Amniotic stem cell (primary cell): ENCODE data around the gene RPL39.
"Not testable (repeated sequence)": the region's sequence is repeated elsewhere in the genome, so short reads cannot be mapped to it uniquely, and the experiment has no call there.

Experiments
- DNase-seq: peaks from one replicate; lab custom pipeline; 2025; lab: John Stamatoyannopoulos, UW

Gene RPL39

DNA sequence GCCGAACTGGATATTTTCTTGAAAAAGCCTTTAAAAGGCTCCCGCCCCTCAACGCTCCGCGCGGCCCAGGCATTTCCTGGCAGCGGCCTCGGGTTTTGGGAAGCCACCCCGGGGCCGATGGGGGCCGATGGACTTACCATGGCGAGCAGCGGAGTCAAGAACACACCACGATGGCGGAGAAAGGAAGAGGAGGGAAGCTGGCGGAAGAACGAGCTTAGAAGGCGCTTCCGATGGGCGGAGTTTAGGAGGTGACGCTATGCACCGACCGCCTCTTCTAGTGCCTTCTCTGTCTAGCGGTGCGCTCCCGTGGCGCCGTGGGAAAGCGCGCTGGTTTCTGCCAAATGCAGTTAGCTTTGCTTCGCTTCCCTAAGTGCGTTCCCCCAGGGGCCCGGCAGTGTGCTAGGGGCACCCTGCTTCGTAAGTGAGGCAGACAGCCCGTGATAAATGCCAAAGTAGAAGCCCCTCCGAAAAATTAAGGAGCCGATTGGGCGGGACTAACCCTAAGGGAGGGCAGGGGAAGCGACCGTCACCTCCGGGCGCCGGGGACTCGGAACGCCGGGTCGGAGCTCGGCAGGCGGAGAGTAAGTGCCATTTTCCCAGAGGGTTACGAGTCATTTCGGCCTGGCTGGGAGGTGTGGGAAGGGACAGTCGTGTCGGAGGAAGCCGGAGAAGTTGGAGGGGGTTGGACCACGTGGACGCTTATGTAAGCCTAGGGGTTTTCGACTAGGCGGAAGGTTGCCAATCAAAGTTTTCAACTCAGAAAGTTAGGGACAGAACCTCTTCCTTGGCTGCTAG is at the start of gene RPL39:
RPL39 (minus strand) TSS at position 194 of the 795 bp plus-strand sequence; CDS start at position 140, 54 bp downstream.
- peak; percentile 63 for DNase-seq

DNA sequence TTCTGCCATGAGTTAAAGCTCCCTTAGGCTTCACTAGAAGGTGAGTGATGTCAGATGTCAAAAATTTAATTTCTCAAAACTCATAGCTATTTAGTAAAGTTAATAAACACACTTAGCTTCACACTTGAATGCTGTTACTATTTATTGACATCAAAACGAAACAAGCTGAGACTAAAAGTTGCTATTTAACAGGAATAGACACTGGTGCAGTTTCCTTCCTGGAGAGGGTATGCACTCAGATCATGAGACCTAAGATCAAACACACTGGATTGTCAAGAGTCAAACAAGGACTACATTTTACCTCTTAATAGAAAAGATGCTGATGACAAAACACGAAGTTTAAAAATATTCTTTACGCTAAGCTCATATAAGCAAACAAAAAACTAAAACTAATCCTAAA is 42.5 kb upstream of the RPL39 start:
- no peak for DNase-seq

DNA sequence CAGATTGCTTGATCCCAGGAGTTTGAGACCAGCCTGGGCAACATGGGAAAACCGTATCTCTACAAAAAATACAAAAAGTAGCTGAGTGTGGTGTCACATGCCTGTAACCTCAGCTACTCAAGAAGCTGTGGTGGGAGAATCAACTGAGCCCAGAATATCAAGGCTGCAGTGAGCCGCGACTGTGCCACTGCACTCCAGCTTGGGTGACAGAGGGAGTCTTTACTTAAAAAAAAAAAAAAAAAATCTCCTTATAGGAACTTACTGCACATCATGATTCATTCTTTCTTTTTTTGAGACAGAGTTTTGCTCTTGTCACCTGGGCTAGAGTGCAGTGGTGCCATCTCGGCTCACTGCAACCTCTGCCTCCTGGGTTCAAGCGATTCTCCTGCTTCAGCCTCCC is 37.0 kb upstream of the RPL39 start:
- DNase-seq: no peak

DNA sequence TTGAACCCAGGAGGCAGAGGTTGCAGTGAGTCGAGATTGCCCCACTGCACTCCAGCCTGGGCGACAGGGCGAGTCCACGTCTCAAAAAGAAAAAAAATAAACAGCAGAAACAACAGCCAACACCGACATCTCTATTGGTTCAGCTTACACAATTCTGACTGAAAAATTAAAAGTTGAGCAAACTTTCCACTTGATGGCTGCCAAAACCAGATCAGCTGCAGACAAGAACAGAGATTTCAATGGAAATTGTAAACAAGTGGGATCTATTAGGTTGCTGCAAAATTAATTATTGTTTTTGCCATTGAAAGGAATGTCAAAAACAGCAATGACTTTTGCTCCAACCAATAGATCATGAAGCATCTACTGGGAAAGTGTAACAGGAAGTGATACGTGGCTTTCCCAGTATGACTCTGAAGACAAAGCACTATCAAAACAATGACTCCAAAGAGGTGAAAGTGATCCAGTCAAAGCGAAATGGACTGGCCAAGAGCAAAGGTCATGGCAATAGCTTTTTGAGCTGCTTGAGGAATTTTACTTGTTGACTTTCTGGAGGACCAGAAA is 35.0 kb upstream of the RPL39 start:
- no peak for DNase-seq

DNA sequence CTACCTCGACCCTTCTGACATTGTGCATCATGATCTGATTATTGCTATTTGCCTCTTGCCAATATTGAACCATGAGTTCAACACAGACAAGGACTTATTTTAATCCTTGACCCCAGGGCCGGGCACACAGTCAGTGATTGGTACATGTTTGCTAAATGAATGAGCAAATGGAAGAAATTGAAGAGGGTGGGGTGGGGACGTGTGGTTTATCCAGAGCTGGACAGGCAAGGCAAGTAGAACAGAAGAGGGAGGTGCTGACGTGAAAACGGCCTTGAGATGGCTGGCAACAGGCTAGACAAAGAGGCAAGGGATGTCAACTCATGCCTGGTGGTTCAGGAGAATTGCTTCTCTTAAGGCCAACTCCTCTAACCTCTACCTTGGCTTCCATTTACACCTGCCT is 32.8 kb upstream of the RPL39 start:
- not testable (repeated sequence) for DNase-seq

DNA sequence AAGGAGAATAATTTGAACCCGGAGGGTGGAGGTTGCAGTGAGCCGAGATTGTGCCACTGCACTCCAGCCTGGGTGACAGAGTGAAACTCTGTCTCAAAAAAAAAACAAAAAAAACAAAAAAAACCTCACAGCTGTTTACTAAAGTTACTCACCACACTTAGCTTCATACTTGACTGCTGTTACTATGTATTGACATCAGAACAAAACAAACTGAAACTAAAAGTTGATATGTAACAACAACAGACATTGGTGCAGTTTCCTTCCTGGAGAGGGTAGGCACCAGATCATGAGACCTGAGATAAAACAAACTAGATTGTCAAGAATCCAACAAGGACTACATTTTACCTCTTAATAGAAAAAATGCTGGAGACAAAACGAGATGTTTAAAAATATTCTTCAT is 30.3 kb upstream of the RPL39 start:
- DNase-seq: not testable (repeated sequence)

DNA sequence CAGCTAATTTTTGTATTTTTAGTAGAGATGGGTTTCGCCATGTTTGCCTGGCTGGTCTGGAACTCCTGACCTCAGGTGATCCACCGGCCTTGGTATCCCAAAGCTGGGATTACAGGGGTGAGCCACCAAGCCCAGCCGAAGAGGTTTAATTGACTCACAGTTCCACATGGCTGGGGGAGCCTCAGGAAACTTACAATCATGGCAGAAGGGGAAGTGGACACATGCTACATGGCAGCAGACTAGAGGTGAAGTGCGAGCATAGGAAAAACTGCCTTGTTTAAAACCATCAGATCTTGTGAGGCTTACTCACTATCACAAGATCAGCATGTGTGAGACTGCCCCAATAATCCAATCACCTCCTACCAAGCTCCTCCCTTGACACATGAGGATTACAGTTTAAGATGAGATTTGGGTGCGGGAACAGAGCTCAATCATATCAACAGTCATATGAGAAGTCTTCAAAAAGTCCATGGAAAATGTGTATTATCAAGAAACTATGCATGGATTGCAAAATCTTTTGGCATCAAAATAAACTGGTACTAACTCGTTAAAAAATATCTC is 25.8 kb upstream of the RPL39 start:
- DNase-seq: no peak

DNA sequence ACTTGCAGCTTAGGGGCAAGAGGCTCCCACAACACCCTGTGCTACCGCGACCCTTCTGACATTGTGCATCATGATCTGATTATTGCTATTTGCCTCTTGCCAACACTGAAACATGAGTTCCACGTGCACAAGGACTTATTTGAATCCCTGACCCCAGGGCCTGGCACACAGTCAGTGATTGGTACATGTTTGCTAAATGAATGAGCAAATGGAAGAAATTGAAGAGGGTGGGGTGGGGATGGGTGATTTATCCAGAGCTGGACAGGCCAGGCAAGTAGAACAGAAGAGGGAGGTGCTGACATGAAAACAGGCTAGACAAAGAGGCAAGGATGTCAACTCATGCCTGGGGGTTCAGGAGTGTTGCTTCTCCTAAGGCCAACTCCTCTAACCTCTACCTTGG is 24.9 kb upstream of the RPL39 start:
- DNase-seq: no peak

DNA sequence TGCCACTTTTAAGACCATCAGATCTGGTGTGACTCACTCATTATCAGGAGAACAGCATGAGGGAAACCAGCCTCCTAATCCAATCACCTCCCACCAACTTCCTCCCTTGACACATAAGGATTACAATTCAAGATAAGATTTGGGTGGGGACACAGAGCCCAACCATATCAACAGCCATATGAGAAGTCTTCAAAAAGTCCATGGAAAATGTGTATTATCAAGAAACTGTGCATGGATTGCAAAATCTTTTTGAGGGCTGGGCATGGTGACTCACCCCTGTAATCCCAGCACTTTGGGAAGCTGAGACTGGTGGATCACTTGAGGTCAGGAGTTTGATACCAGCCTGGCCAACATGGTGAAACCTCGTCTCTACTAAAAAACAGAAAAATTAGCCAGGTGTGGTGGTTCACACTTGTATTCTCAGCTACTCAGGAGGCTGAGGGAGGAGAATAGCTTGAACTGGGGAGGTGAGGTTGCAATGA is 17.8 kb upstream of the RPL39 start:
- no peak for DNase-seq

DNA sequence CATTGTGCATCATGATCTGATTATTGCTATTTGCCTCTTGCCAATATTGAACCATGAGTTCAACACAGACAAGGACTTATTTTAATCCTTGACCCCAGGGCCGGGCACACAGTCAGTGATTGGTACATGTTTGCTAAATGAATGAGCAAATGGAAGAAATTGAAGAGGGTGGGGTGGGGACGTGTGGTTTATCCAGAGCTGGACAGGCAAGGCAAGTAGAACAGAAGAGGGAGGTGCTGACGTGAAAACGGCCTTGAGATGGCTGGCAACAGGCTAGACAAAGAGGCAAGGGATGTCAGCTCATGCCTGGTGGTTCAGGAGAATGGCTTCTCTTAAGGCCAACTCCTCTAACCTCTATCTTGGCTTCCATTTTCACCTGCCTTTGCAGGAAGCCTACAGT is 17.0 kb upstream of the RPL39 start:
- not testable (repeated sequence) for DNase-seq

DNA sequence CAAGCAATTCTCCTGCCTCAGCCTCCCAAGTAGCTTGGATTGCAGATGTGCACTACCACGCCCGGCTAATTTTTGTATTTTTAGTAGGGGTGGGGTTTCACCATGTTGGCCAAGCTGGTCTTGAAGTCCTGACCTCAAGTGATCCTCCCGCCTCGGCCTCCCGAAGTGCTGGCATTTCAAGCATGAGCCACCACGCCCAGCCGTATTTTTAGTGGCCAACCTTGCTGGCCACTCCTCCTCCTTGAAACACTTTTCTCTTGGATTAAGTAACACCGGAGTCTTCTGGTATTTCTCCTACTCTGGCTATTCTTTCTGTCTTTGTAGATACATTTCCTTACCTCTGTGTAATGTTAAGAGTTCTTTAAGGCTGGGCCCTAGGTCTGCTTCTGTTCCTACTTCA is 11.1 kb upstream of the RPL39 start:
- no peak for DNase-seq

DNA sequence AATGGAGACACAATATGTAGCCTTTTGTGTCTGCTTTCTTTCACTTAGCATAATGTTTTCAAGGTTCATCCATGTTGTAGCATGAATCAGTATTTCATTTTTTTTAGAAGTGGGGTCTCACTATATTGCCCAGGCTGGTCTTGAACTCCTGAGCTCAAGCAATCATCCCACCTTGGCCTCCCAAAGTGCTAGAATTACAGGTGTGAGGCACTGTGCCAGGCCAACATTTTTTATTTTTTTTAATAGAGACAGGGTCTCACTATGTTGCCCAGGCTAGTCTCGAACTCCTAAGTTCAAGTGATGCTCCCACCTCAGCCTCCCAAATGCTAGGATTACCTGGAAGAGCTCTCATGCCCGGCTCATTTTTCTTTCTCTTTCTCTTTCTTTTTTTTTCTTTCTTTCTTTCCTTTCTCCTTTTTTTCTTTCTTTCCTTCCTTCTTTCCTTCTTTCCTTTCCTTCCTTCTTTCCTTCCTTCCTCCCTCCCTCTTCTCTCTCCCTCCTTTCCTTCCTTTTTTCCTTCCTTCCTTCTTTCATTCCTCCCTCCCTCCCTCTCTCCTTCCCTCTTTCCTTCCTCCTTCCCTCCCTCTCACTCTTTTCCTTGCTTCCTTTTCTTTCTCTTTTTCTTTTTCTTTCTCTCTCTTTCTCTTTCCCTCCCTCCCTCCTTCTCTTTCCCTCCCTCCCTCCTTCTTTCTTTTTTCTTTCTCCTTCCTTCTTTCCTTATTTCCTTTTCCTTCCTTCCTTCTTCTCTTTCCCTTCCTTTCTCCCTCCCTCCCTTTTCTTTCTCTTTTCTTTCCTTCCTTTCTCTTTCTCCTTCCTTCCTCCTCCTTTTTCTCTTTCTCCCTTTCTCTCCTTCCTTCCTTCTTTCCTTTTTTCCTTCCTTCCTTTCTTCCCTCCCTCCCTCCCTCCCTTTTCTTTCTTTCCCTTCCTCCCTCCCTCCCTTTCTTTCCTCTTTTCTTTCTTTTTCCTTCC is 10.1 kb upstream of the RPL39 start:
- DNase-seq: no peak

DNA sequence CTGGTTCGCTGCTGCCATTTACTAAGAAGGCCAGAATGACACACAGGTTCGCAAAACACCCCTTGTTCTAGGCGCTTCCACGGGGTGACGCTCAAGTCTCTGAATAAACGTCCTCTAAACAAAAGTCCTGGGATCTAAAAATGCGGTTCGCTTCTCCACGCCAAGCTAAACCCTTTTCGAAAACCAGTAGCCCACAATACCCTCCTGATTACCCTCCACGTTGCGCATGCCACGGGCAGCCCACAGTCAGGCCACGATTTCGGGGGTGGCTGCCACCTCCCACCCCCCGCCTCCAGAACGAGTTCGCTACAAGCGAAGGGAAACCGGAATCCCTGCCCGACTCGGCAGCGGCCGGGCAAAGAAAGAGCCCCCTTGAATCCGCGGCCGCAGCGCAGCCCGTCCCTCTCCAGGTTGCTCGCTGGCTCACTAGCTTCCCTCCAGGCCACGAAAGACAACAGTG is 423 bp downstream of the RPL39 start:
- no peak for DNase-seq

DNA sequence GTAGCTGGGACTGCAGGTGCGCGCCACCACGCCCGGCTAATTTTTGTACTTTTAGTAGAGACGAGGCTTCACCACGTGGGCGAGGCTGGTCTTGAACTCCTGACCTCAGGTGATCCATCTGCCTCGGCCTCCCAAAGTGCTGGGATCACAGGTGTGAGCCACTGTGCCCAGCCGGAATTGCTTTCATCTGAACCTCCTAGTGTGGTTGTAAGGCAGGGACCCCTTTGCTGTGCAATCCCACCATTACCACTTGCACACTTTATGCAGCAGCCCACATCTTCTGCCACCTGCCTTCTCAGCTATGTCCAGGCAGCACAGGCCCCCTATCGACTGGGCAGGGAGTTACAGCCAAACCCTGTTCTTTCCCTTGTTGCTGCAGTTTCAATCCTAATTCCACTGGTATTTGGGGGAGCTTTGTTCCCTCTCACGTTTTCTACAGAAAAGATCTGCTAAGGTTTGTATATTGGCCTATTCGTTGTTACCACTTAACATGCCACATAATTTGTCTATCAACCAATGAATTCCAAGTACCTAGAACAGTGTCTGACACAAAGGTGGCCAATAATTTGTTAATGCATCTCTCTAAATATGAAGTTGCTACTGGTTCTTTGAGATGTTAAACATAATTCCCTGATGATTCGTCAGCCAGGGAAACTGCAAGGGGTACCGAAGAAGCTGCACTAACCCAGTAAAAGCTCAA is 6.5 kb downstream of the RPL39 start:
- DNase-seq: no peak

DNA sequence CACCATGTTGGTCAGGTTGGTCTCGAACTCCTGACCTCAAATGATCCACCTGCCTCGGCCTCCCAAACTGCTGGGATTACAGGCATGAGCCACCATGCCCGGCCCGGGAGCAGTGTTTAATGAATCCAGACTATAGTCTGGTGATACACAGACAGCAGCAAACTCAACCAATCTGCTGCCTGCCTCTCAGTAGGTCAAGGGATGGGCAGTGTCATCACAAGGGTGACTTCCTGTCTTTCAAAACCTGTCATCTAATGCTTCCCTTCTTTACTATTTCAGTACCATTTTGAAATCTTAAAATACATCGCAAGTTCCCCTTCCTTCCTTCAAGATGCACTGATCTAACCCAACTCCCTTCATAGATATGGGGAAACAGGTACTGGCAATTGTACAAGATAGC is 8.4 kb downstream of the RPL39 start:
- no peak for DNase-seq

DNA sequence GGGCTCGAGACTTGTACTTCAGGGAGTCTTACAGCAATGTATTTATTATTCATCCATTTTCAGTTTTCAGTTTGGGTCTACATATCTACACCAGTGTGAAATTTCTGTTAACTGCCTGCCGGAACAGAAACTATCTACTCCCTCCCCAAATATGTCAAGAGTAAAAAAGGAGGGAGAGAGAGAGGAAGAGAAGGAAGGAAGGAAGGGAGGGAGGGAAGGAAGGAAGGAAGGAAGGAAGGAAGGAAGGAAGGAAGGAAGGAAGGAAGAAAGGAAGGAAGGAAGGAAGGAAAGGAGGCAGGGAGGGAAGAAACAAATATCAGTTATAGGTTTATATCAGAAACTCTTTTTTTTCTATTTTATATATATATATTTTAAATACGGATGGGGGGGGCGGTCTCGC is 12.6 kb downstream of the RPL39 start:
- DNase-seq: no peak

DNA sequence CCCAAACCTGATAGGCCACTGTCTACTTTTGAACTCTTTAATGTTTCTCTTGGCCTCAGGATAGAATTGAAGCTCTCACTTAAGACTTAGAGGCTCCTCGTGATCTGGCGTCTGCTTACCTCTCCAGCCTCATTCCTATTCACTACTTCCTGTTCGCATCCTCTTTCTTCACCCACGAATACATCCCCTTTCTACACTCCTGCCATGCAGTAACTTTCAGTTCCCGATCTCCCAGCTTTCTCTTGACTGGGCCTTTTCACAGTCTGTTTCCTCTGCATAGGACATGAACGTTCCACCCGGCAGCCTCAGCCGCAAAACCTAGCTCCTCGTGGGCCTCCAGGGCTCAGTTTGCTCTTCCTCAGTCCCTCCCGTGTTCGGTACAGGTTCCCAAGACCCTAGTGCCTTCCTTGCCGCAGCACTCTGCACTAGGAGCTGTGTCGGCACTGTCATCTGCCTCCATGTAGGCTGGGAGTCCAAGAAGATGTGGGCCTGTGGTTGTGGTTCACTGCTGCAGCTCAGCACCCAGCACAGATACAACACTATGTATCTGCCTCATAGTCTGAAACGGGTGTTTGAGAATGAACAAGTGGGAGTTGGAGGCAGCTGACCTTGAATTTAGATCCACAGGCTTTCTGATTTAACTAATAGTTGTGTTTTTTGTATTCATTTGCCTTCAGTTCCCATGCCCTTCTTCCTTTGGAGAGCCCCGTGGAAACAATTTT is 15.8 kb downstream of the RPL39 start:
- no peak for DNase-seq

DNA sequence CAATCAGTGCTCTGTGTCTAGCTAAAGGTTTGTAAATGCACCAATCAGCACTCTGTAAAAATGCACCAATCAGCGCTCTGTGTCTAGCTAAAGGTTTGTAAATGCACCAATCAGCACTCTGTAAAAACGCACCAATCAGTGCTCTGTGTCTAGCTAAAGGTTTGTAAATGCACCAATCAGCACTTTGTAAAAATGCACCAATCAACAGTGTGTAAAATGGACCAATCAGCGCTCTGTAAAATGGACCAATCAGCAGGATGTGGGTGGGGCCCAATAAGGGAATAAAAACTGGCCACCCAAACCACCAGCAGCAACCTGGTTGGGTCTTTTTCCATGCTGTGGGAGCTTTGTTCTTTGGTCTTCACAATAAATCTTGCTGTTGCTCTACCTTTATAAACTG is 22.0 kb downstream of the RPL39 start:
- not testable (repeated sequence) for DNase-seq

DNA sequence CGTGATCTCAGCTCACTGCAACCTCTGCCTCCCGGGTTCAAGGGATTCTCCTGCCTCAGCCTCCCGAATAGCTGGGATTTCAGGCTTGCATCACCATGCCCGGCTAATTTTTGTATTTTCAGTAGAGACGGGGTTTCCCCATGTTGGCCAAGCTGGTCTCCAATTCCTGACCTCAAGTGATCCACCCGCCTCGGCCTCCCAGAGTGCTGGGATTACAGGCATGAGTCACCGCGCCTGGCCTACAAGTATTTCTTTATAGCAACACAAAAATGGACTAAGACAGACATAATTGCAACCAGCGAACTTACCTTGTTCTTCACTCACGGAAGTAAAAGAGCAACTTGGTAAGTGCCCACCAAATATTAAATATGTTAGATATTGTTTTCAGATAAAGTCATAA is 23.0 kb downstream of the RPL39 start:
- not testable (repeated sequence) for DNase-seq

DNA sequence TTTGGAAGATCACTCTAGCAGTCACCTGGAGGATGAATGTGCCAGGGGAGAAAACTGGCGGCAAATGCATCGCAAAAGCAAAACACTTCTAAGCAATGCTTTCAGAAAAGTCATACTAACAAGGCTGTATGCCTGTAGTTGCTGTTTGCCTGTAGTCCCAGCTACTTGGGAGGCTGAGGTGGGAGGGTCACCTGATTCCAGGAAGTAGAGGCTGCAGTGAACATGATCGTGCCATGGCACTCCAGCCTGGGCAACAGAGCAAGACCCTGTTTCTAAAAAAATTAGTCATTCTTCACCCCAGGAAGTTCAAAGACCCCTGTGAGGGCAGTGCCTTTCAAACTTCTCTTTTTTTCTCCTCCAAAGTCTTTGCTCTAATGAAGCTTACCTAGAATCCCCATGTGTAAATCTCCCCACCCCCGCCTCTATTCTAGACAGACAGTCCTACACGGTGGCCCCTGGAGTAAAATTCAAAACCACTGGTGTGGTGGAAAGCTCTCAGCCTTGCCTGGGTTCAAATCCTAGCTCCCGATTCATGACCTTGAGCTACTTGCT is 27.5 kb downstream of the RPL39 start:
- DNase-seq: no peak
